NCI-H146 treated with DMSO at 0.1 percent for 48 hours (cell line): ENCODE data around the gene NKAIN1.
"Not testable (repeated sequence)": the region's sequence is repeated elsewhere in the genome, so short reads cannot be mapped to it uniquely, and the experiment has no call there.

Source experiments
- DNase-seq: peaks from one replicate; lab custom pipeline; 2025; ENCODE audit not compliant: unreplicated experiment; lab: John Stamatoyannopoulos, UW

Gene NKAIN1

DNA sequence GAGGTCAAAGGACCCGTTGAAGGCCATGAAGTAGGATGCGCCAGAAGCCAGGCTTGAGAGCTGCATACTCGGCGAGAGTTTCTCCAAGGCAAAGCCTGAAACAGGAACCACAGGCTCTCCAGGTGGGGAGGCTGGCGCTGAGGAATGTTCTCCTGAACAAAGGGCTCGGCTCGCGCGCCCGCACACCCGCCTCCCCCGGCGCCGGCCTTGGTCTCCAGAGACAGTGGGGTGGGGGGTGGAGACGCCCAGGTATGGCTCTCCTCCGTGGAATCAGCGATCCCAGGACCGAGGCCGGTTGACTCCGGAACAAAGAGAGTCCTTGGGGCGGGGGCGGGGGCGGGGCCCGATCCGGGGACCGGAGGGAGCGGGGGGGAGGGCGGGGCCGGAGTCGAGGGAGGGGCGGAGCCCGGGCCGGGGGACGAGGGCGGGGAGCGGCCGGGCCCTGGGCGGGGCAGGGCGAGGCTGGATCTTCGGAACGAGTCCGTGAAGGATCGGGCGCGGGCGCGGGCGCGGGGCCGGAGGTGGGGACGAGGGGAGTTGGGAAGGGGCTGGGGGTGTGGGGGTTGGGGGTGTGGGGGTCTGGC is 85.0 kb downstream of the NKAIN1 start:
- peak; percentile 54 for DNase-seq

DNA sequence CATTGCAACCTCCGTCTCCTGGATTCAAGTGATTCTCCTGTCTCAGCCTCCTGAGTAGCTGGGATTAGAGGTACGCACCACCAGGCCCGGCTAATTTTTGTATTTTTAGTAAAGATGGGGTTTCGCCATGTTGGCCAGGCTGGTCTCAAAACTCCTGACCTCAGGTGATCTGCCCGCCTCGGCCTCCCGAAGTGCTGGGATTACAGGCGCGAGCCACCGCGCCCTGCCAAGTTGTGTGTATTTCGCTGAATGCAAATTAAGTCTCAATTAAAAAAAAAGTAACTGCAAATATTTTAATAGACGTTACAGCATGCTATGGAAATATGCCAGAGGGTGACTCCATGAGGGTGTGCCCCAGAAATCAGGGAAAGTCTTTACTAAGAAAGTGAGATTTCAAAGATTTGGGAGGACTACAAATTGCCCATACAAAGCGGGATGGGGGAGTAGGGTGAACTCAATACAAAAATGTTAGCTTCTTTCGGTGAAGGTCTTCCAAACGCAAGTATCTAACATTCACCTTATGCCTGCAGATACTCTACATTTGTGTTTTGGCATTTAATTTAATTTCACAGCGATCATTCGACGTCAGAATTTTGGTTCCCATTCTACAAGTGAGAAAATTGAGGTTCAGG is 85.6 kb downstream of the NKAIN1 start:
- DNase-seq = no peak

DNA sequence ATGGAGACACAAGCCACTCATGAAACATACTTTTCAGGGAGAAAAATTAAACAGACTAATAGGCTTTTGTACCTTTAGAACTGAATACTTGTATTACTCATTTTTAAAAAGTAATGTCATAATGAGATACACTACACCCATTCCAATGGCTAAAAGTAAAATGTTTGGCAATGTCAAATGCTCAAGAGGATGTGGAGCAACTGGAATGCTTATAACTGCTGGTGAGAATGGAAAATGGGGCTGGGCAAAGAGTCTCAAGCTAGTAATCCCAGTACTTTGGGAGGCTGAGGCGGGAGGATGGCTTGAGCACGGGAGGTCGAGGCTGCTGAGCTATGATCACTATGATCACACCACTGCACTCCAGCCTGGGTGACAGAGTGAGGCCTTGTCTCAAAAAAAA is 86.3 kb downstream of the NKAIN1 start:
- DNase-seq = no peak

DNA sequence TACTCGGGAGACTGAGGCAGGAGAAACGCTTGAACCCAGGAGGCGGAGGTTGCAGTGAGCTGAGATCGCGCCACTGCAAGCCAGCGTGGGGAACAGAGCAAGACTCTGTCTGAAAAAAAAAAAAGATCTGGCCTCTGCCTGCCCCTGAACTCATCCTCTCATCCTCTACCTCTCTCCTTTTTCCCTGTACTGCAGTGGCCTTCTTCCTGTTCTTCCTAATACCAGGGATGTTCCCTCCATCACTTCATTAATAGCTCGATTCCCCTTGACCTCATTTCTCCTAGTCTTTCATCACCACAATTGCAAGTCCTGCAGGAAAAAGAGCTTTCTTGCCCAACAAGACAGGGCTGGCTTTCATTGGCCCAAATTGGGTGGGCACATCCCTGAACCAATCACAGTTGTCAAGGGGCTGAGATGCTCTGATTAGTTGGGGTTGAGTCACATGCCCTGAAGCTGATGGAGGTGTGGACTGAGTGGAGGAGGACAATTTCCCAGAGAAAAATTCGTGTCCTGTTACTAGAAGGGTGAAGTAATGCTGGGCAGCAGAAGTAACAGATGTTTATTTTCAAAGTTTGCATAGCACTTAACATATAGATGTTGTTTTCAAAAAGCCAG is 87.4 kb downstream of the NKAIN1 start:
- no peak for DNase-seq

DNA sequence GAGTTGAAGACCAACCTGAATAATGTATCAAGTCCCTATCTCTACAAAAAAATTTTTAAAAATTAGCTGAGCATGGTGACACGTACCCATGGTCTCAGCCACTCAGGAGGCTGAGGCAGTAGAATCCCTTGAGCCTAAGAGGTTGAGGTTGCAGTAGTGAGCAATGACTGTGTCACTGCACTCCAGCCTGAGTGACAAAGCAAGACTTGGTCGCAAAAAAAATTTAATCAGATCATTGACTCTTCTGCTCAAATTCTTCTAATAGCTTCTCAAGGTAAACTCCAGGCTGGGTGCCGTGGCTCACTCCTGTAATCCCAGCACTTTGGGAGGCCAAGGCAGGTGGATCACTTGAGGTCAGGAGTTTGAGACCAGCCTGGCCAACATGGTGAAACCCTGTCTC is 88.3 kb downstream of the NKAIN1 start:
- no peak for DNase-seq

DNA sequence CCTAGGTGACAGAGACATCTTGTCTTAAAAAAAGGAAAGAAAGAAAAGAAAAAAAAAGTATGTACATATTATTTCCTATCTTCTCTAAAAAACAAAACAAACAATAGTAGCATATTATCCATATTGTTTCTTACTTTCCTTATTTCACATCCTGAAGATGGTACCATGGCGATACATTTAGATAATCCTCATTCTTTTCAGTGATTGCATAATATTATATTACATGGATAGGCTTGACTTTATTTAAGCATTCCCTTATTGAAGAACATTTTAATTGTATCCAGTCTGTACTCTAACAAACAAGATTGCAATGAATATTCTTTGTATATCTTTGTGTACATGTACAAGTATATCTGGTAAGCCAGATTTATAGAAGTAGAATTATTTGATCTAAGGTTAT is 91.3 kb downstream of the NKAIN1 start:
- DNase-seq = no peak

DNA sequence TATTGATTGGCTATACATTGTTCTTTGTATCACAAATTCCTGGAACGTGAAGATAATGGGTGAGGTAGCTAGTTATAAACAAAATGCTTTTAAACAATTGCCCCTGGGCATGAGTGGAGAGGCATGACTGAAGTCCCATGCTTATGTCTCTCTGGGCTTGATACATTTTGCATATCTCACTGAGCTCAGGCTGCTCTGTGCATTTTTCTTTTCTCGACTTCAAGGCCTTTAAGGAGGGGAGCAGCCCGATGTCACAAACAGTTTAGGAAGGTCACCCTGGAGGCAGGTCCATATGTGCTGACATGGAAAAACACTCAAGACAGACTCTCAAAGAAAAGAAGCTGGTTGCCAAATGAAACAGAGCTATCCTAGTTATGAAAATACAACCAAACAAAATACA is 94.0 kb downstream of the NKAIN1 start:
- no peak for DNase-seq

DNA sequence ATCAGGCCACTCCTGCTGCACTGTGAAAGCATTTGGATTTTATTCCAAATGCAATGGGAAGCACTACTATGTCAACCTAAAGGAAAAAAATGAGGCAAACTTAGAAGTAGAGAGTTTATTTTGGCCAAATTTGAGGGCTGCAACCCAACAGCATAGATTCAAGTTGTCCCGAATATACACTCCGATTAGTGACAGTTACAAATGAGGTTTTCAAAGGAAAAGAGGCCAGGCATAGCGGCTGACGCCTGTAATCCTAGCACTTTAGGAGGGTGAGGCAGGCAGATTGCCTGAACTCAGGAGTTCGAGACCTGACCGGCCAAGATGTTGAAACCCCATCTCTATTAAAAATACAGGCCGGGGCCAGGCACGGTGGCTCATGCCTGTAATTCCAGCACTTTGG is 95.2 kb downstream of the NKAIN1 start:
- no peak for DNase-seq

DNA sequence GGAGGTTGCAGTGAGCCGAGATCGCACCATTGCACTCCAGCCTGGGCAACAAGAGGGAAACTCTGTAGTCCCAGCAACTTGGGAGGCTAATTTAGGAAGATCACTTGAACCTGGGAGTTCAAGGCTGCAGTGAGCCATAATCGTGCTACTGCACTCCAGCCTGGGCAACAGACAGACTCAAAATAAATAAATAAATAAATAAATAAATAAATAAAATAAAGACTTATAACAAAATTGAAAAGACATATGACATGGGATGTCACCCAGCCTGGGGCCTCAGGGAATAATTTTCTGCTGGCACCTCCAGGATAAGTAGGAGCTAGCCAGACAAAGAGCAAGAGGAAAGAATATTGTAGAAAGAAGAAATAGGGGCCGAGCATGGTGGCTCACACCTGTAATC is 96.2 kb downstream of the NKAIN1 start:
- DNase-seq = no peak

DNA sequence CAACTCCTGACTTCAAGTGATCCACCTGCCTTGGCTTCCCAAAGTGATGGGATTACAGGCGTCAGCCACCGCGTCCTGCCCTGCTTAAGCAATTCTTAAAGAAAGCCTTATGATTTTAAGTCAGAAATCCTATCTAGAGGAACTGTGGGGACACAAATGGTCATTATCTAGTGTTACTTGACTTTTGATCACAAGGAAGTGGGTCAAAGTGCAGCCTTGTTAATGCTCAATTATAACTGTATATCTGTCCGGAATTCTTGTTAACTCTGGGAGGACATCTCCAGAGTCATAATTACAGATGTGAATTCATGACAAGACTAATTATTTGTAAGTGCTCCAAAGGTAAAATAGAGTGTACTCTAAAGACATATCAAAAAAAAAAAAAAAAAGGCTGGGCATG is 97.3 kb downstream of the NKAIN1 start:
- no peak for DNase-seq

DNA sequence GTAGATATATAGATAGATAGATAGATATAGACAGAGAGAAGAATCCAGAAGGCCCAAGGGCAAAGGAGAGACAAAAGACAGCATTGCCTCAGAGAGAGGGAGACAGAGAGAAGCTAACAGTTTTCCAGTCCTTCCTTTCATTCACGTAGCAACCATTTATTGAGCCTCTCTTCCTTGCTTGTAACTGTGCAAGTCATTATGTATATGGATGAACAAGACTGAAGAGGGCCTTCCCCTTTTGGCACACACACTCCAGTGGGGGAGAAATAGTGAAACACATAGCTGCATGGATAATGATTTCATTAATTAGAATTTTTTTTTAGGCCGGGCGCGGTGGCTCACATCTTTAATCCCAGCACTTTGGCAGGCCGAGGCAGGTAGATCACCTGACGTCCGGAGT is 99.4 kb downstream of the NKAIN1 start:
- no peak for DNase-seq

DNA sequence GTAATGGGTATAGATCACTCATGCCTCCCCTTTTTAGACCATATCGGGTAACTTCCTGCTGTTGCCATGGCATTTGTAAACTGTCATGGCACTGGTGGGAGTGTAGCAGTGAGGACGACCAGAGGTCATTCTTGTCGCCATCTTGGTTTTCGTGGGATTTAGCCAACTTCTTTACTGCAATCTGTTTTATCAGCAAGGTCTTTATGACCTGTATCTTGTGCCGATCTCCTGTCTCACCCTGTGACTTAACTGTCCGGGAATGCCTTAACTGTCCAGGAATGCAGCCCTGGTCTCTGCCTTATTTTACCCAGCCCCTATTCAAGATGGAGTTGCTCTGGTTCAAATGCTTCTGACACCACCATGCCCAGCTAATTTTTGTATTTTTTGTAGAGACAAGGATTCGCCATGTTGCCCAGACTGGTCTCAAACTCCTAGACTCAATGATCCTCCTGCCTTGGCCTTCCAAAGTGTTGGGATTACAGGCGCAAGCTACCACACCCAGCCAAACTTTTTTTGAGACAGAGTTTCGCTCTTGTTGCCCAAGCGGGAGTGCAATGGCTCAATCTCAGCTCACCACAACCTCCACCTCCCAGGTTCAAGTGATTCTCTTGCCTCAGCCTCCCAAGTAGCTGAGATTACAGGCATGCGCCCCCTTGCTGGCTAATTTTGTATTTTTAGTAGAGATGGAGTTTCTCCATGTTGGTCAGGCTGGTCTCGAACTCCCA is 100.7 kb downstream of the NKAIN1 start:
- not testable (repeated sequence) for DNase-seq

DNA sequence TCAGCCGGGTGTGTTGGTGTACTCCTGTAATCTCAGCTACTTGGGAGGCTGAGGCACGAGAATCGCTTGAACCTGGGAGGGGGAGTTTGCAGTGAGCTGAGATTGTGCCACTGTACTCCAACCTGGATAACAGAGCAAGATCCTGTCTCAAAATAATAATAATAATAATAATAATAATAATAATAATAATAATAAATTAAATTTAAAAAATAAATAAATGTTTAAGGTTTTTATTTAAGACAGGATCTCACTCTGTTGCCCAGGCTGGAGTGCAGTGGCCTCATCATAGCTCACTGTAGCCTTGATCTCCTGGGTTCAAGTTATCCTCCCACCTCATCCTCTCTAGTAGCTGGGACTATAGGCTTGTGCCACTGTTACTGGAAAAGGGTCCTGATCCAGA is 101.8 kb downstream of the NKAIN1 start:
- DNase-seq = not testable (repeated sequence)

DNA sequence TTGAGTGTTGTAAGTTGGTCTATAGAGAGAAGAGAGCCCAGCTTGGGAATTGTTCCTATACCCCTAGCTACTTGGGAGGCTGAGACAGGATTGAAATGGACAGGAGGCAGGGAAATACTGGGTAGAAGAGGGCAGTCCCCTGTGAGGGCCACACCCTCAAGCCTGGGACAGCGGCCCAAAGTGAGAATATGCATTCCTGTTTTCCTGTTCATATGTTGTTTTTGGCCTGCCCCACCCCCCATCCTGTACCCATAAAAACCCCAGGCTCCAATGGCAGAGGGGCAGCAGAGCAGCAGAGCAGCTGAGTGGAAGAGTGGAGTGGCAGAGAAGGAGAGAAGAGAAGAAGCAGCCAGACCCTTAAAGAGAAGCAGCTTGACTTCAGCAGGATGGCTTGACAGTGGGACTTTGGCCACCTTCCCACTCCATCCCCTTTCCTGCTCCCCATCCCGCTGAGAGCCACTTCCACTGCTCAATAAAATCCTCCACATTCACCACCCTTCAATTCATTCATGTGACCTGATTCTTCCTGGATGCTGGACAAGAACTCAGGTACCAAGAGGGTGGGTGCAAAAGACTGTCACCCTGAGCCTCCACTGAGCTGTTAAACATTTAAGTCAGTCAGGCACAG is 103.6 kb downstream of the NKAIN1 start:
- DNase-seq = no peak

DNA sequence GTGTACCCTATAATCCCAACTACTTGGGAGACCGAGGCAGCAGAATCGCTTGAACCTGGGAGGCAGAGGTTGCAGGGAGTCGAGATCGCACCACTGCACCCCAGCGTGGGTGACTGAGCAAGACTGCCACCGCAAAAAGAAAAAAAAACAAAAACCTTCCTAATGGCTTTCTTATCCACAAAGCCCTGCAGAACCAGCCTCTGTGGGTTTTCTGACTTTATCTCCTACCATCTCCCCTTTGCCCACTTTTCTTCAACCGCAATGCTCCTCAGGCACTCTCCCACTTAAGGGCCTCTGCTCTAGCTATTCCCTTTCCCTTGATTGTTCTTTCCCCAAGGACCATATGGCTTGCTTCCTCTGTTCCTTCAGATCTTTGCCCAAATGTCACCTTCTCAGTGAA is 106.3 kb downstream of the NKAIN1 start:
- DNase-seq = no peak
